HG02973 (cell line): ENCODE data around the gene MAN1A1.

Source experiments
- ATAC-seq: cut with Tn5 transposase; IDR thresholded peaks from one replicate; pipeline ENCODE4 v1.9.1; 2021; ENCODE audit warnings: moderate library complexity; ENCODE audit not compliant: unreplicated experiment

Gene MAN1A1

GRCh38 chr6:119204719-119205118, 144.8 kb downstream of the MAN1A1 start:
- no peak for ATAC-seq

GRCh38 chr6:119201480-119201879, 148.1 kb downstream of the MAN1A1 start:
- ATAC-seq: no peak

GRCh38 chr6:119200512-119201175, 148.9 kb downstream of the MAN1A1 start:
- ATAC-seq: no peak

- ATAC-seq: no peak
Measured at GRCh38 chr6:119197271-119197670, 152.3 kb downstream of the MAN1A1 start.

GRCh38 chr6:119196715-119197114, 152.8 kb downstream of the MAN1A1 start:
- no peak for ATAC-seq

GRCh38 chr6:119195848-119196247, 153.7 kb downstream of the MAN1A1 start:
- no peak for ATAC-seq

GRCh38 chr6:119195204-119195603, 154.4 kb downstream of the MAN1A1 start:
- ATAC-seq: no peak

GRCh38 chr6:119193707-119194106, 155.9 kb downstream of the MAN1A1 start:
- ATAC-seq: no peak

- ATAC-seq: no peak
Measured at GRCh38 chr6:119192200-119192599, 157.4 kb downstream of the MAN1A1 start.

GRCh38 chr6:119190176-119190575, 159.4 kb downstream of the MAN1A1 start:
- no peak for ATAC-seq

GRCh38 chr6:119189498-119189897, 160.1 kb downstream of the MAN1A1 start:
- ATAC-seq: no peak

- no peak for ATAC-seq
Measured at GRCh38 chr6:119187596-119187995, 162.0 kb downstream of the MAN1A1 start.

- no peak for ATAC-seq
Measured at GRCh38 chr6:119186490-119186889, 163.1 kb downstream of the MAN1A1 start.

GRCh38 chr6:119184008-119184648, 165.4 kb downstream of the MAN1A1 start:
- no peak for ATAC-seq

- no peak for ATAC-seq
Measured at GRCh38 chr6:119183457-119183856, 166.1 kb downstream of the MAN1A1 start.

GRCh38 chr6:119182875-119183274, 166.7 kb downstream of the MAN1A1 start:
- ATAC-seq: no peak

- ATAC-seq: no peak
Measured at GRCh38 chr6:119182216-119182803, 167.3 kb downstream of the MAN1A1 start.

GRCh38 chr6:119181046-119181445, 168.5 kb downstream of the MAN1A1 start:
- no peak for ATAC-seq

GRCh38 chr6:119179842-119180241, 169.7 kb downstream of the MAN1A1 start:
- no peak for ATAC-seq

GRCh38 chr6:119179062-119179461, 170.5 kb downstream of the MAN1A1 start:
- ATAC-seq: no peak

GRCh38 chr6:119176445-119176844, 173.1 kb downstream of the MAN1A1 start:
- no peak for ATAC-seq
